Measurements from ENCODE around the gene MEGF11.
A peak's percentile ranks its signal among the peaks of the same experiment; 100 is the strongest.

MEGF11 gene

GRCh38 chr15:66290007-66290406 lies 36.5 kb upstream of the MEGF11 start:
- no peaks in the 10 kb centered on the region for H3K9me3 Mint-ChIP-seq
- peak overlapping the region; percentile 4 to 53 (median 26) for H3K4me3 Mint-ChIP-seq
- no peaks in the 10 kb centered on the region for H3K27me3 Mint-ChIP-seq (ENCODE audit: low read depth)
- H3K27ac Mint-ChIP-seq: peak overlapping the region in 1 of 3 experiments; percentile 37
- no peaks in the 10 kb centered on the region for H3K36me3 Mint-ChIP-seq (ENCODE audit: low read depth)
- peaks cover 33% of the 10 kb centered on the region for H3K4me1 Mint-ChIP-seq
- no peak for TF ChIP-seq CTCF (IDR thresholded peaks at IDR 0.05; ENCODE audit: unreplicated experiment in 3 of 3)

- Mint-ChIP-seq H3K4me3 (peak overlapping the region in 1 of 3 experiments; percentile 56), H3K36me3 (ENCODE audit: low read depth) (no peaks in the 10 kb centered on the region), H3K4me1 (peaks cover 24% of the 10 kb centered on the region), H3K27me3 (ENCODE audit: low read depth) (no peaks in the 10 kb centered on the region), H3K27ac (peak overlapping the region in 2 of 3 experiments; percentile 26 to 66), H3K9me3 (no peaks in the 10 kb centered on the region)
- no peak for TF ChIP-seq CTCF (IDR thresholded peaks at IDR 0.05; ENCODE audit: unreplicated experiment in 3 of 3)
These were observed 35.1 kb upstream of the MEGF11 start for GRCh38 chr15:66288551-66289185.

- Mint-ChIP-seq H3K27ac (no peak overlapping the region), H3K36me3 (ENCODE audit: low read depth) (no peaks in the 10 kb centered on the region), H3K4me3 (no peak overlapping the region), H3K4me1 (peaks cover 24% of the 10 kb centered on the region), H3K27me3 (ENCODE audit: low read depth) (no peaks in the 10 kb centered on the region), H3K9me3 (no peaks in the 10 kb centered on the region)
- no peak for TF ChIP-seq CTCF (IDR thresholded peaks at IDR 0.05; ENCODE audit: unreplicated experiment in 3 of 3)
These were observed 34.5 kb upstream of the MEGF11 start for GRCh38 chr15:66288093-66288492.

- Mint-ChIP-seq H3K4me1 (peaks cover 23% of the 10 kb centered on the region), H3K36me3 (ENCODE audit: low read depth) (no peaks in the 10 kb centered on the region), H3K9me3 (no peaks in the 10 kb centered on the region), H3K27ac (no peak overlapping the region), H3K4me3 (no peak overlapping the region), H3K27me3 (ENCODE audit: low read depth) (no peaks in the 10 kb centered on the region)
- TF ChIP-seq CTCF (IDR thresholded peaks at IDR 0.05; ENCODE audit: unreplicated experiment in 3 of 3): peak; percentile 52 to 72 (median 54)
These were observed 34.0 kb upstream of the MEGF11 start for GRCh38 chr15:66287461-66288057.

GRCh38 chr15:66285533-66286280 lies 32.2 kb upstream of the MEGF11 start:
- Mint-ChIP-seq H3K9me3 (no peaks in the 10 kb centered on the region), H3K36me3 (ENCODE audit: low read depth) (no peaks in the 10 kb centered on the region), H3K27me3 (ENCODE audit: low read depth) (no peaks in the 10 kb centered on the region), H3K27ac (no peak overlapping the region), H3K4me3 (no peak overlapping the region), H3K4me1 (peaks cover 11% of the 10 kb centered on the region)
- TF ChIP-seq CTCF (IDR thresholded peaks at IDR 0.05; ENCODE audit: unreplicated experiment in 3 of 3): no peak
